Memory B cell (primary cell): ENCODE data around the gene CTSW.

Experiments
- ATAC-seq: fragments of 150-1000 bp; cut with Tn5 transposase; 2 replicates; pipeline ENCODE4 v1.10.0; 2021; ENCODE audit warnings: low read depth, mild to moderate bottlenecking, moderate library complexity
- DNase-seq, 2 donors: peaks; one replicate each; pipeline ENCODE4 v3.0.0; 2022; ENCODE audit warnings: low spot score in 2 of 2
- H3K27ac Mint-ChIP-seq: one replicate; pipeline ENCODE4 v1.8.0; 2022; ENCODE audit warnings: mild to moderate bottlenecking, moderate library complexity, mixed read lengths
- H3K27me3 Mint-ChIP-seq: one replicate; pipeline ENCODE4 v1.8.0; 2022; ENCODE audit warnings: mixed read lengths
- H3K36me3 Mint-ChIP-seq: one replicate; pipeline ENCODE4 v1.8.0; 2022; ENCODE audit warnings: mild to moderate bottlenecking, mixed read lengths
- H3K4me1 Mint-ChIP-seq: one replicate; pipeline ENCODE4 v1.8.0; 2022; ENCODE audit warnings: mixed read lengths
- H3K4me3 Mint-ChIP-seq: one replicate; pipeline ENCODE4 v1.8.0; 2022; ENCODE audit warnings: mild to moderate bottlenecking, moderate library complexity, mixed read lengths
- H3K9me3 Mint-ChIP-seq: one replicate; pipeline ENCODE4 v1.8.0; 2022; ENCODE audit warnings: mixed read lengths

Gene CTSW

GRCh38 chr11:65851811-65852507 is 27.7 kb upstream of the CTSW start:
- DNase-seq, result no peak
- H3K9me3 Mint-ChIP-seq, result no peaks in the 10 kb centered on the region
- no peak overlapping the region for H3K4me3 Mint-ChIP-seq
- ATAC-seq, result no peak
- H3K36me3 Mint-ChIP-seq, result peaks cover 22% of the 10 kb centered on the region
- H3K27me3 Mint-ChIP-seq, result no peaks in the 10 kb centered on the region
- peaks cover 28% of the 10 kb centered on the region for H3K4me1 Mint-ChIP-seq
- H3K27ac Mint-ChIP-seq, result no peak overlapping the region

- Mint-ChIP-seq H3K27ac (no peak overlapping the region), H3K36me3 (peaks cover 22% of the 10 kb centered on the region), H3K4me1 (peaks cover 28% of the 10 kb centered on the region), H3K9me3 (no peaks in the 10 kb centered on the region), H3K27me3 (no peaks in the 10 kb centered on the region), H3K4me3 (no peak overlapping the region)
- no peak for ATAC-seq
- no peak for DNase-seq
These were observed 27.0 kb upstream of the CTSW start for GRCh38 chr11:65852508-65853245.

GRCh38 chr11:65853246-65853979 is 26.2 kb upstream of the CTSW start:
- no peak for ATAC-seq
- Mint-ChIP-seq H3K27me3 (no peaks in the 10 kb centered on the region), H3K9me3 (no peaks in the 10 kb centered on the region)

GRCh38 chr11:65854161-65854592 is 25.5 kb upstream of the CTSW start:
- peak overlapping the region; percentile 24 for H3K27ac Mint-ChIP-seq
- H3K36me3 Mint-ChIP-seq, result peaks cover 22% of the 10 kb centered on the region
- no peaks in the 10 kb centered on the region for H3K27me3 Mint-ChIP-seq
- H3K4me3 Mint-ChIP-seq, result peak overlapping the region; percentile 64
- DNase-seq (no peak), ATAC-seq (no peak)
- H3K4me1 Mint-ChIP-seq, result peaks cover 34% of the 10 kb centered on the region
- H3K9me3 Mint-ChIP-seq, result no peaks in the 10 kb centered on the region

More at GRCh38 chr11:65853246-65853979, 26.2 kb upstream of the CTSW start:
- H3K4me1 Mint-ChIP-seq, result peaks cover 28% of the 10 kb centered on the region
- DNase-seq, result no peak
- no peak overlapping the region for H3K4me3 Mint-ChIP-seq
- no peak overlapping the region for H3K27ac Mint-ChIP-seq
- peaks cover 22% of the 10 kb centered on the region for H3K36me3 Mint-ChIP-seq

- H3K9me3 Mint-ChIP-seq, result no peaks in the 10 kb centered on the region
- DNase-seq (no peak), ATAC-seq (no peak)
- H3K27ac Mint-ChIP-seq, result peak overlapping the region; percentile 24
- no peaks in the 10 kb centered on the region for H3K27me3 Mint-ChIP-seq
- peaks cover 38% of the 10 kb centered on the region for H3K4me1 Mint-ChIP-seq
- peaks cover 22% of the 10 kb centered on the region for H3K36me3 Mint-ChIP-seq
- H3K4me3 Mint-ChIP-seq, result peak overlapping the region; percentile 46
These were observed 24.5 kb upstream of the CTSW start for GRCh38 chr11:65854852-65855837.

GRCh38 chr11:65855927-65856363 is 23.7 kb upstream of the CTSW start:
- DNase-seq (no peak), ATAC-seq (no peak)
- Mint-ChIP-seq H3K27me3 (no peaks in the 10 kb centered on the region), H3K27ac (peak overlapping the region; percentile 91), H3K36me3 (peaks cover 22% of the 10 kb centered on the region), H3K4me3 (peak overlapping the region; percentile 89), H3K9me3 (no peaks in the 10 kb centered on the region), H3K4me1 (peaks cover 41% of the 10 kb centered on the region)

GRCh38 chr11:65856689-65857499 is 22.7 kb upstream of the CTSW start:
- peak; percentile 23 for ATAC-seq
- peak overlapping the region; percentile 89 for H3K4me3 Mint-ChIP-seq
- no peaks in the 10 kb centered on the region for H3K9me3 Mint-ChIP-seq
- peak overlapping the region; percentile 91 for H3K27ac Mint-ChIP-seq
- peaks cover 40% of the 10 kb centered on the region for H3K4me1 Mint-ChIP-seq
- H3K36me3 Mint-ChIP-seq, result peaks cover 19% of the 10 kb centered on the region
- DNase-seq, result peak; percentile 63 to 81
- no peaks in the 10 kb centered on the region for H3K27me3 Mint-ChIP-seq

GRCh38 chr11:65857500-65857852 is 22.2 kb upstream of the CTSW start:
- DNase-seq (peak in 1 of 2 donors; percentile 68), ATAC-seq (peak; percentile 5)
- Mint-ChIP-seq H3K9me3 (no peaks in the 10 kb centered on the region), H3K27me3 (no peaks in the 10 kb centered on the region), H3K27ac (peak overlapping the region; percentile 91), H3K36me3 (peaks cover 16% of the 10 kb centered on the region), H3K4me3 (peak overlapping the region; percentile 89), H3K4me1 (peaks cover 36% of the 10 kb centered on the region)

- peaks cover 42% of the 10 kb centered on the region for H3K4me1 Mint-ChIP-seq
- DNase-seq (peak; percentile 88 to 95), ATAC-seq (peak; percentile 66)
- H3K27ac Mint-ChIP-seq, result peak within 1 kb of the TSS; percentile 91
- peak within 1 kb of the TSS; percentile 95 for H3K4me3 Mint-ChIP-seq
- no peaks in the 10 kb centered on the region for H3K27me3 Mint-ChIP-seq
- H3K9me3 Mint-ChIP-seq, result no peaks in the 10 kb centered on the region
- H3K36me3 Mint-ChIP-seq, result peaks cover 21% of the 10 kb centered on the region
These were observed 21.6 kb upstream of the CTSW start, which contains the start of gene CFL1 for GRCh38 chr11:65857853-65858680. Gene CFL1 (minus strand): TSS chr11:65858180. CDS start chr11:65858099, 81 bp downstream.

GRCh38 chr11:65858681-65859087 is 21.0 kb upstream of the CTSW start:
- ATAC-seq (no peak), DNase-seq (no peak)
- Mint-ChIP-seq H3K36me3 (peaks cover 21% of the 10 kb centered on the region), H3K4me3 (peak overlapping the region; percentile 95), H3K9me3 (no peaks in the 10 kb centered on the region), H3K27me3 (no peaks in the 10 kb centered on the region), H3K4me1 (peaks cover 37% of the 10 kb centered on the region), H3K27ac (peak overlapping the region; percentile 88)

GRCh38 chr11:65859095-65859811 is 20.4 kb upstream of the CTSW start:
- H3K36me3 Mint-ChIP-seq, result peaks cover 22% of the 10 kb centered on the region
- H3K27me3 Mint-ChIP-seq, result no peaks in the 10 kb centered on the region
- peaks cover 35% of the 10 kb centered on the region for H3K4me1 Mint-ChIP-seq
- H3K27ac Mint-ChIP-seq, result peak overlapping the region; percentile 88
- H3K9me3 Mint-ChIP-seq, result no peaks in the 10 kb centered on the region
- peak overlapping the region; percentile 95 for H3K4me3 Mint-ChIP-seq
- DNase-seq (peak; percentile 80 to 90), ATAC-seq (peak; percentile 51)
